K562 (cell line): Measurements from ENCODE around the gene CPT1C. TPM values are rescaled to one million over a fixed set of nuclear protein-coding genes. Genes with fewer than 3 reads are reported as not detected.

ENCODE experiments used
- CREB1 ChIP-seq, 2 experiments: sonication (generic) in 1 of 2; formaldehyde crosslinking in 1 of 2; IDR thresholded peaks; 2 replicates each; pipeline versions ENCODE4 v1.6.1 to v1.8.0; 2012 to 2022; ENCODE audit warnings: inconsistent platforms in 1 of 2, mild to moderate bottlenecking in 1 of 2, missing genetic modification reagents in 1 of 2, moderate library complexity in 1 of 2
- FOXK2 ChIP-seq, 2 experiments: fragments of 450-650 bp; IDR thresholded peaks in 1 of 2; conservative IDR thresholded peaks in 1 of 2; 2 replicates each; pipeline ENCODE4 v1.6.1; 2016; ENCODE audit warnings: low read depth in 2 of 2, mild to moderate bottlenecking in 1 of 2
- HNRNPH1 ChIP-seq: fragments of 200-400 bp; formaldehyde crosslinking; optimal IDR thresholded peaks from 2 replicates; pipeline ENCODE3; 2017; ENCODE audit warnings: low read depth, mild to moderate bottlenecking, low read length, moderate library complexity
- KAT2B ChIP-seq: IDR thresholded peaks from one replicate; pipeline ENCODE4 v1.6.1; 2012; ENCODE audit warnings: low read depth, mild to moderate bottlenecking, control low read depth, inconsistent platforms, low read length, moderate library complexity
- MAZ ChIP-seq, 2 experiments: fragments of 450-650 bp in 1 of 2; sonication (generic) in 1 of 2; formaldehyde crosslinking; IDR thresholded peaks in 1 of 2; conservative IDR thresholded peaks in 1 of 2; 2 replicates each; pipeline versions ENCODE4 v1.4.0 to v1.5.0; 2020; ENCODE audit warnings: mild to moderate bottlenecking in 1 of 2, missing genetic modification reagents in 1 of 2
- MTF1 ChIP-seq: fragments of 250-450 bp; sonication (Bioruptor Pico); IDR thresholded peaks from 2 replicates; pipeline ENCODE4 v1.9.0; 2021; ENCODE audit warnings: moderate library complexity, mild to moderate bottlenecking, inconsistent platforms, borderline replicate concordance
- SUPT5H ChIP-seq: fragments of 450-650 bp; IDR thresholded peaks from 2 replicates; pipeline ENCODE4 v1.6.1; 2016
- ZNF696 ChIP-seq: fragments of 250-450 bp; sonication (Bioruptor Pico); conservative IDR thresholded peaks from 2 replicates; pipeline ENCODE4 v1.4.0; 2020; ENCODE audit warnings: mild to moderate bottlenecking, moderate library complexity
- ZNF75A ChIP-seq: fragments of 450-650 bp; formaldehyde crosslinking; IDR thresholded peaks from 2 replicates; pipeline ENCODE4 v1.4.0; 2020; ENCODE audit warnings: mild to moderate bottlenecking
- polyA plus RNA-seq, 8 experiments: library from polyadenylated mRNA; depleted of rRNA in 4 of 8; stranded (reverse) in 5 of 8; unstranded in 3 of 8; fragments of >200 nt; fragmentation: Nextera tagmentation in 2 of 8; fragmentation: Illumina TruSeq in 1 of 8; extraction: Ambion mirVana in 2 of 8; extraction: Trizol in 1 of 8; gene quantifications; 2 replicates each; pipeline versions ENCODE4 v1.2.1 to v1.2.3, GENCODE V29; 2011 to 2014; ENCODE audit warnings: inconsistent platforms in 1 of 8, missing spikeins in 1 of 8
- total RNA-seq, 7 experiments: library from RNA; depleted of rRNA in 6 of 7; stranded (reverse); fragments of >200 nt in 6 of 7; fragmentation: Illumina TruSeq in 2 of 7; extraction: Trizol in 2 of 7; gene quantifications; 2 replicates each; pipeline versions ENCODE4 v1.2.1 to v1.2.3, GENCODE V29; 2011 to 2021; ENCODE audit warnings: low replicate concordance in 1 of 7
- TF ChIP-seq, protein P1 (sequence below), 2 experiments: fragments of 450-650 bp in 1 of 2; sonication (generic) in 1 of 2; formaldehyde crosslinking; conservative IDR thresholded peaks; 2 replicates each; pipeline versions ENCODE4 v1.4.0 to v1.8.1; 2020 to 2022; ENCODE audit warnings: mild to moderate bottlenecking in 1 of 2, missing genetic modification reagents in 1 of 2
- TF ChIP-seq, protein P2 (sequence below): fragments of 450-650 bp; IDR thresholded peaks from 2 replicates; pipeline ENCODE4 v1.6.1; 2016; ENCODE audit warnings: low read depth

The CPT1C gene
- total and polyA plus RNA-seq, 9 of the 15 experiments (the other 6 are each of a cell fraction or from before 2014, with no cell fraction given) = 1.9 to 12.3 (median 3.0) TPM

DNA sequence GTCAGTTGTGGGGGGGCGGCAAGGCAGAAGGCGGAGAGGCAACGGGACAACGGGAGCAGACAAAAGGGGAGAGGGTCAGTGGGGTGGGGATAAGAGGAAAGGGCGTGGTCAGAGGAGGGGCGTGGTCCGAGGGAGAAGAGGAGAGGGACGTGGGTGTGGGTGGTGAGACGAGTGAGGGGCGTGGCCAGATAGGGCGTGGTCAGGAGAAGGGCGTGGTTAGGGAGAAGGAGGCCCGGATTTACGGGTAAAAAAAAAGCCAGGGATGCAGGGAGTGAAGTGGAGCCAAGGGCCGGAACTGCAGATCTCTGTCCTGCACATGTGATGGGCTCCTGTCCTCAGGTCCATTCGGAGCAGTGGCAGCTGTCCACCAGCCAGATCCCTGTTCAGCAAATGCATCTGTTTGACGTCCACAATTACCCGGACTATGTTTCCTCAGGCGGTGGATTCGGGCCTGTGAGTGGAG, 21.5 kb downstream of the CPT1C start (continued):
- TF ChIP-seq, protein P1, sequence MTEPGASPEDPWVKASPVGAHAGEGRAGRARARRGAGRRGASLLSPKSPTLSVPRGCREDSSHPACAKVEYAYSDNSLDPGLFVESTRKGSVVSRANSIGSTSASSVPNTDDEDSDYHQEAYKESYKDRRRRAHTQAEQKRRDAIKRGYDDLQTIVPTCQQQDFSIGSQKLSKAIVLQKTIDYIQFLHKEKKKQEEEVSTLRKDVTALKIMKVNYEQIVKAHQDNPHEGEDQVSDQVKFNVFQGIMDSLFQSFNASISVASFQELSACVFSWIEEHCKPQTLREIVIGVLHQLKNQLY (CRISPR knock-in tag; conservative IDR thresholded peaks at IDR 0.05) = no peak
- TF ChIP-seq MTF1 (CRISPR knock-in tag) (no peak), FOXK2 (conservative IDR thresholded peaks at IDR 0.05 in 1 of 2, IDR thresholded peaks at IDR 0.05 in 1 of 2; ENCODE audit: low read depth in 2 of 2) (peak; percentile 48 to 66; a peak in 2 of 4 replicates), SUPT5H (no peak; the same call in 1 of the 2 replicates), CREB1 (IDR thresholded peaks at IDR 0.05) (no peak), CREB1 (CRISPR knock-in tag; IDR thresholded peaks at IDR 0.05) (0 out of 2 replicates have a peak, but pooled peaks have one; percentile 54), ZNF696 (CRISPR knock-in tag) (no peak), HNRNPH1 (no peak), KAT2B (no peak), MAZ (CRISPR knock-in tag; conservative IDR thresholded peaks at IDR 0.05 in 1 of 2, IDR thresholded peaks at IDR 0.05 in 1 of 2) (no peak), ZNF75A (CRISPR knock-in tag) (no peak)
- TF ChIP-seq, protein P2, sequence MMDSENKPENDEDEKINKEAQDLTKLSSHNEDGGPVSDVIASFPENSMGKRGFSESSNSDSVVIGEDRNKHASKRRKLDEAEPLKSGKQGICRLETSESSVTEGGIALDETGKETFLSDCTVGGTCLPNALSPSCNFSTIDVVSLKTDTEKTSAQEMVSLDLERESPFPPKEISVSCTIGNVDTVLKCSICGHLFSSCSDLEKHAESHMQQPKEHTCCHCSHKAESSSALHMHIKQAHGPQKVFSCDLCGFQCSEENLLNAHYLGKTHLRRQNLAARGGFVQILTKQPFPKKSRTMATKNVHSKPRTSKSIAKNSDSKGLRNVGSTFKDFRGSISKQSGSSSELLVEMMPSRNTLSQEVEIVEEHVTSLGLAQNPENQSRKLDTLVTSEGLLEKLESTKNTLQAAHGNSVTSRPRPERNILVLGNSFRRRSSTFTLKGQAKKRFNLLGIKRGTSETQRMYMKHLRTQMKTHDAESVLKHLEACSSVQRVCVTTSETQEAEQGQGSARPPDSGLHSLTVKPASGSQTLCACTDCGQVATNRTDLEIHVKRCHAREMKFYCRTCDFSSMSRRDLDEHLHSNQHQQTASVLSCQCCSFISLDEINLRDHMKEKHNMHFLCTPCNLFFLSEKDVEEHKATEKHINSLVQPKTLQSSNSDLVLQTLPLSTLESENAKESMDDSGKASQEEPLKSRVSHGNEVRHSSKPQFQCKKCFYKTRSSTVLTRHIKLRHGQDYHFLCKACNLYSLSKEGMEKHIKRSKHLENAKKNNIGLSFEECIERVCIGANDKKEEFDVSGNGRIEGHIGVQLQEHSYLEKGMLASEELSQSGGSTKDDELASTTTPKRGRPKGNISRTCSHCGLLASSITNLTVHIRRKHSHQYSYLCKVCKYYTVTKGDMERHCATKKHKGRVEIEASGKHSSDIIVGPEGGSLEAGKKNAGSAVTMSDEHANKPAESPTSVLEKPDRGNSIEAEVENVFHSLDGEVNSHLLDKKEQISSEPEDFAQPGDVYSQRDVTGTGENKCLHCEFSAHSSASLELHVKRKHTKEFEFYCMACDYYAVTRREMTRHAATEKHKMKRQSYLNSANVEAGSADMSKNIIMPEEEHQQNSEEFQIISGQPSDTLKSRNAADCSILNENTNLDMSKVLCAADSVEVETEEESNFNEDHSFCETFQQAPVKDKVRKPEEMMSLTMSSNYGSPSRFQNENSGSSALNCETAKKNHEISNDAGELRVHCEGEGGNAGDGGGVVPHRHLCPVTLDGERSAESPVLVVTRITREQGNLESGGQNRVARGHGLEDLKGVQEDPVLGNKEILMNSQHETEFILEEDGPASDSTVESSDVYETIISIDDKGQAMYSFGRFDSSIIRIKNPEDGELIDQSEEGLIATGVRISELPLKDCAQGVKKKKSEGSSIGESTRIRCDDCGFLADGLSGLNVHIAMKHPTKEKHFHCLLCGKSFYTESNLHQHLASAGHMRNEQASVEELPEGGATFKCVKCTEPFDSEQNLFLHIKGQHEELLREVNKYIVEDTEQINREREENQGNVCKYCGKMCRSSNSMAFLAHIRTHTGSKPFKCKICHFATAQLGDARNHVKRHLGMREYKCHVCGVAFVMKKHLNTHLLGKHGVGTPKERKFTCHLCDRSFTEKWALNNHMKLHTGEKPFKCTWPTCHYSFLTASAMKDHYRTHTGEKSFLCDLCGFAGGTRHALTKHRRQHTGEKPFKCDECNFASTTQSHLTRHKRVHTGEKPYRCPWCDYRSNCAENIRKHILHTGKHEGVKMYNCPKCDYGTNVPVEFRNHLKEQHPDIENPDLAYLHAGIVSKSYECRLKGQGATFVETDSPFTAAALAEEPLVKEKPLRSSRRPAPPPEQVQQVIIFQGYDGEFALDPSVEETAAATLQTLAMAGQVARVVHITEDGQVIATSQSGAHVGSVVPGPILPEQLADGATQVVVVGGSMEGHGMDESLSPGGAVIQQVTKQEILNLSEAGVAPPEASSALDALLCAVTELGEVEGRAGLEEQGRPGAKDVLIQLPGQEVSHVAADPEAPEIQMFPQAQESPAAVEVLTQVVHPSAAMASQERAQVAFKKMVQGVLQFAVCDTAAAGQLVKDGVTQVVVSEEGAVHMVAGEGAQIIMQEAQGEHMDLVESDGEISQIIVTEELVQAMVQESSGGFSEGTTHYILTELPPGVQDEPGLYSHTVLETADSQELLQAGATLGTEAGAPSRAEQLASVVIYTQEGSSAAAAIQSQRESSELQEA = no peak
